GM19099 (cell line): Measurements from ENCODE around the gene PPRC1.

Experiments
- POLR2A ChIP-seq: IDR thresholded peaks from 3 replicates; pipeline ENCODE4 v1.6.1; 2011; ENCODE audit warnings: low read depth; ENCODE audit not compliant: insufficient read length; ENCODE audit errors: extremely low read depth

Gene PPRC1

GRCh38 chr10:102153093-102153620 lies 20.3 kb downstream of the PPRC1 start:
- no peak for TF ChIP-seq POLR2A

- TF ChIP-seq POLR2A, result no peak
Observed at GRCh38 chr10:102154466-102155116, 21.8 kb downstream of the PPRC1 start.

- TF ChIP-seq POLR2A, result no peak
Observed at GRCh38 chr10:102157224-102157623, 24.4 kb downstream of the PPRC1 start.

- TF ChIP-seq POLR2A, result no peak
Observed at GRCh38 chr10:102159051-102159597, 26.3 kb downstream of the PPRC1 start.

- TF ChIP-seq POLR2A, result no peak
Observed at GRCh38 chr10:102159831-102160230, 27.0 kb downstream of the PPRC1 start.

GRCh38 chr10:102163342-102163989 lies 30.6 kb downstream of the PPRC1 start:
- no peak for TF ChIP-seq POLR2A

GRCh38 chr10:102167861-102168260 lies 35.0 kb downstream of the PPRC1 start:
- TF ChIP-seq POLR2A, result no peak

- TF ChIP-seq POLR2A, result no peak
Observed at GRCh38 chr10:102170602-102171001, 37.8 kb downstream of the PPRC1 start.

- no peak for TF ChIP-seq POLR2A
Observed at GRCh38 chr10:102172288-102172687, 39.4 kb downstream of the PPRC1 start.

GRCh38 chr10:102175415-102175814 lies 42.6 kb downstream of the PPRC1 start:
- TF ChIP-seq POLR2A, result no peak

GRCh38 chr10:102184606-102185005 lies 51.8 kb downstream of the PPRC1 start:
- no peak for TF ChIP-seq POLR2A

- TF ChIP-seq POLR2A, result no peak
Observed at GRCh38 chr10:102185272-102185671, 52.4 kb downstream of the PPRC1 start.

GRCh38 chr10:102185811-102186527 lies 53.1 kb downstream of the PPRC1 start:
- no peak for TF ChIP-seq POLR2A

GRCh38 chr10:102188298-102188940 lies 55.6 kb downstream of the PPRC1 start:
- TF ChIP-seq POLR2A, result no peak

GRCh38 chr10:102191956-102192355 lies 59.1 kb downstream of the PPRC1 start:
- TF ChIP-seq POLR2A, result no peak
